ENCODE data around the gene ERV3-1.

Gene ERV3-1

DNA sequence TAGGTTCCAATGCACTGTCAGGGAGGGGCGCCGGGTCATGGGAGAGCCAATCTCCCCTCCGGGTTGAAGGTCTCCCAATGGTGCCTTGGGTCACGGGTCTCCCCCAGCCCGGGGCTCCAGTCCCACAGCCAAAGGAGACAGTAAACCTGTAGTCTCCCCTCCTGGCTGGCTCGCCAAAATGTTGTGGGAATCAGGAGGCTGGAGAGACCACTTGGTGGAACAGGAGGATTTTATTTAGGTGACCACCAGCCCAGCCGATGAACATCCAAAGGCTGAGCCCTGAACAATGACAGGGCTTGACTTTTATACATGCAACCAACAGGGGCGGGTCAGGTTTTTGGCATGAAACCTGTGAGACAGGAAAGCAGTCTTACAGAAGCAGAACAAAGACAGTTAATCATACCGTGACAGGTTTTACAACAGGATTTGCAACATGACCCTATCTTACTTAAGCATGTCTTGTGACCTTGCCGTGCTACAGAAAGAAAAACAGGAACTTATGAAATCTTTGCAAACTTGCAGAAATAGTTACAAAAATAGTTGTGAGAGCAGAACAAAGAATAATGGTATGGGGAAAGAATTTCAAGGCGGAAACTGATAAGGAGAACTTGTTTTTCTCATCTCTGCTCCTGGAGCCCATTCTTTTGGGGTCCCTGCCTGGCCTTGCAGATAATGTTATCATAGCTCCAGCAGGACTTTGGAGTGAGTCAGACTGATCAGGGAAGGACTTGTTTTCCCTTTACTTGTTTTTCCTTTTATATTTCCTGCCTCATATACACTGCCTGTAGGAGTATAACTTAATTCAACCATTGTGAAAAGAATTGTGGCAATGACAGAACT lies 7.1 kb downstream of the ERV3-1 start:
- no peak for TF ChIP-seq EZH2phosphoT487 (IDR thresholded peaks at IDR 0.05; ENCODE audit: low read depth)
- TF ChIP-seq, protein P1, sequence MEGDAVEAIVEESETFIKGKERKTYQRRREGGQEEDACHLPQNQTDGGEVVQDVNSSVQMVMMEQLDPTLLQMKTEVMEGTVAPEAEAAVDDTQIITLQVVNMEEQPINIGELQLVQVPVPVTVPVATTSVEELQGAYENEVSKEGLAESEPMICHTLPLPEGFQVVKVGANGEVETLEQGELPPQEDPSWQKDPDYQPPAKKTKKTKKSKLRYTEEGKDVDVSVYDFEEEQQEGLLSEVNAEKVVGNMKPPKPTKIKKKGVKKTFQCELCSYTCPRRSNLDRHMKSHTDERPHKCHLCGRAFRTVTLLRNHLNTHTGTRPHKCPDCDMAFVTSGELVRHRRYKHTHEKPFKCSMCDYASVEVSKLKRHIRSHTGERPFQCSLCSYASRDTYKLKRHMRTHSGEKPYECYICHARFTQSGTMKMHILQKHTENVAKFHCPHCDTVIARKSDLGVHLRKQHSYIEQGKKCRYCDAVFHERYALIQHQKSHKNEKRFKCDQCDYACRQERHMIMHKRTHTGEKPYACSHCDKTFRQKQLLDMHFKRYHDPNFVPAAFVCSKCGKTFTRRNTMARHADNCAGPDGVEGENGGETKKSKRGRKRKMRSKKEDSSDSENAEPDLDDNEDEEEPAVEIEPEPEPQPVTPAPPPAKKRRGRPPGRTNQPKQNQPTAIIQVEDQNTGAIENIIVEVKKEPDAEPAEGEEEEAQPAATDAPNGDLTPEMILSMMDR (IDR thresholded peaks at IDR 0.05; ENCODE audit: low read depth, low read length) = no peak
- Histone ChIP-seq H4K20me1 (ENCODE audit: insufficient read depth, low read length) (peaks cover 5% of the 10 kb centered on the region; the same call in 1 of the 2 replicates), H3K36me3 (replicated peaks; ENCODE audit: low read depth, low read length) (peaks cover 75% of the 10 kb centered on the region), H3K79me2 (ENCODE audit: low read length) (peaks cover 49% of the 10 kb centered on the region), H3K4me2 (ENCODE audit: low read length) (peak overlapping the region; percentile 40; the same call in 1 of the 2 replicates), H3K4me3 (ENCODE audit: low read length) (no peak overlapping the region; the same call in 1 of the 2 replicates), H3K4me1 (ENCODE audit: low read length) (peaks cover 13% of the 10 kb centered on the region), H2AFZ (ENCODE audit: low read depth, low read length) (no peak overlapping the region), H3K27me3 (ENCODE audit: low read depth, low read length) (no peaks in the 10 kb centered on the region), H3K9ac (ENCODE audit: low read length) (no peak overlapping the region), H3K27ac (ENCODE audit: low read length) (peak overlapping the region; percentile 68), H3K9me3 (ENCODE audit: insufficient read depth, low read length) (peaks cover 25% of the 10 kb centered on the region)

DNA sequence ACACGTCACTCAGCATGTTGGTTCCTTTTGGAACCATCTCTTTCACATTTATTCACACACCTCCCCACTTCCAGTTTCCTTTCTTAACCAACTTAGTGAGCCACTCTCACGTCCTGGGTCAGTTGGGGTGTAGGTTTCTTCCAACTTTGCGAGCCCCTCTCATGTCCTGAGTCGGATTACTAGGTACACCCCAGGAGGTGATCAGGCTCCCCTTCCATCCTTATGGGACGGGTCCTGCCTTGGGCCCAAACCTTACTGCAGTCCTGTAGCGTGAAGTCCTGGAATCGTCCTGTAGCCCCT lies 7.7 kb downstream of the ERV3-1 start:
- no peak overlapping the region for H3K9ac ChIP-seq (ENCODE audit: low read length)
- no peak overlapping the region for H3K4me2 ChIP-seq (ENCODE audit: low read length)
- no peaks in the 10 kb centered on the region for H3K27me3 ChIP-seq (ENCODE audit: low read depth, low read length)
- H3K79me2 ChIP-seq (ENCODE audit: low read length) = peaks cover 43% of the 10 kb centered on the region
- peaks cover 5% of the 10 kb centered on the region; the same call in 1 of the 2 replicates for H4K20me1 ChIP-seq (ENCODE audit: insufficient read depth, low read length)
- H3K9me3 ChIP-seq (ENCODE audit: insufficient read depth, low read length) = peaks cover 25% of the 10 kb centered on the region
- peaks cover 13% of the 10 kb centered on the region for H3K4me1 ChIP-seq (ENCODE audit: low read length)
- peaks cover 70% of the 10 kb centered on the region for H3K36me3 ChIP-seq (replicated peaks; ENCODE audit: low read depth, low read length)
- no peak overlapping the region for H2AFZ ChIP-seq (ENCODE audit: low read depth, low read length)
- TF ChIP-seq, protein P1 (IDR thresholded peaks at IDR 0.05; ENCODE audit: low read depth, low read length) = no peak
- no peak for TF ChIP-seq EZH2phosphoT487 (IDR thresholded peaks at IDR 0.05; ENCODE audit: low read depth)
- H3K27ac ChIP-seq (ENCODE audit: low read length) = peak overlapping the region; percentile 68
- no peak overlapping the region for H3K4me3 ChIP-seq (ENCODE audit: low read length)

- Histone ChIP-seq H3K9ac (ENCODE audit: low read length) (no peak overlapping the region), H3K4me3 (ENCODE audit: low read length) (no peak overlapping the region), H3K4me1 (ENCODE audit: low read length) (peaks cover 13% of the 10 kb centered on the region), H2AFZ (ENCODE audit: low read depth, low read length) (no peak overlapping the region), H3K27me3 (ENCODE audit: low read depth, low read length) (no peaks in the 10 kb centered on the region), H3K27ac (ENCODE audit: low read length) (no peak overlapping the region), H3K4me2 (ENCODE audit: low read length) (no peak overlapping the region), H3K36me3 (replicated peaks; ENCODE audit: low read depth, low read length) (peaks cover 68% of the 10 kb centered on the region), H4K20me1 (ENCODE audit: insufficient read depth, low read length) (peaks cover 5% of the 10 kb centered on the region; the same call in 1 of the 2 replicates), H3K79me2 (ENCODE audit: low read length) (peaks cover 35% of the 10 kb centered on the region), H3K9me3 (ENCODE audit: insufficient read depth, low read length) (peaks cover 22% of the 10 kb centered on the region)
- no peak for TF ChIP-seq EZH2phosphoT487 (IDR thresholded peaks at IDR 0.05; ENCODE audit: low read depth)
- TF ChIP-seq, protein P1 (IDR thresholded peaks at IDR 0.05; ENCODE audit: low read depth, low read length) = no peak
Observed at GRCh38 chr7:64997927-64998391, 8.5 kb downstream of the ERV3-1 start.

DNA sequence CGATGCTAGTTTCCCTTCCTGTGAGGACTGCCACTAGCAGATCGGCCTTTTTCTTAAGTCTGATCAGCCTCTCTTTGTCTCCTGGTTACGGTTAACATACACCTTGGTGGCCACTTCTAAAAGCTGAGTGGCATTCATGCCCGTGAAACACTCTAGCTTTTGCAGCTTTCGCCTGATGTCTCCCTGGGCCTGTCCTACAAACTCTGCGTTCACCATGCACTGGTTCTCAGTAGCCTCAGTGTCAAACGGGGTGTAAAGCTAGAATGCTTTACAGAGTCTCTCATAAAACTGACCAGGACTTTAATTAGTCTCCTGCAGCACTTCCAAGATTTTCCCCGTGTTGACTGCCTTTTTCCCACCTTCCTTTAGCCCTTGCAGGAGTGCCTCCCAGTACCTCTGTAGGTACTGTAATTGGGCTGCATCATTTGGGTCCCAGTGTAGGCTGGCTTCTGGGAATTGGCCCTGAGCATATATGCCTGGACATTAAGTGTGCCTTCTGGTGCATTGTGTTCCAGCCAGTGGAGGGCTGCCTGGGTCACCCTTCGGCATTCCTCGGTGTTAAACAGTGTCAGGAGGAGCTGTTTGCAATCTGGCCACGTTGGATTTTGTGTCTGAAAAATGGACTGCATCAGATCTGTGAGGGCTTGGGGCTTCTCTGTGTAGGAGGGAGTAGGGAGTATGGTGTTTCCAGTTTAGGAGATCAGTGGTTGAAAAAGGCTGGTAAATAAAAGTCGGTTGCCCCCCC lies 9.2 kb downstream of the ERV3-1 start:
- peaks cover 5% of the 10 kb centered on the region; the same call in 1 of the 2 replicates for H4K20me1 ChIP-seq (ENCODE audit: insufficient read depth, low read length)
- H3K9me3 ChIP-seq (ENCODE audit: insufficient read depth, low read length) = peaks cover 22% of the 10 kb centered on the region
- H3K27me3 ChIP-seq (ENCODE audit: low read depth, low read length) = no peaks in the 10 kb centered on the region
- no peak overlapping the region for H3K4me2 ChIP-seq (ENCODE audit: low read length)
- H3K4me1 ChIP-seq (ENCODE audit: low read length) = peaks cover 13% of the 10 kb centered on the region
- peaks cover 68% of the 10 kb centered on the region for H3K36me3 ChIP-seq (replicated peaks; ENCODE audit: low read depth, low read length)
- H3K79me2 ChIP-seq (ENCODE audit: low read length) = peaks cover 29% of the 10 kb centered on the region
- H3K27ac ChIP-seq (ENCODE audit: low read length) = no peak overlapping the region
- H2AFZ ChIP-seq (ENCODE audit: low read depth, low read length) = no peak overlapping the region
- no peak overlapping the region for H3K4me3 ChIP-seq (ENCODE audit: low read length)
- no peak overlapping the region for H3K9ac ChIP-seq (ENCODE audit: low read length)
- TF ChIP-seq, protein P1 (IDR thresholded peaks at IDR 0.05; ENCODE audit: low read depth, low read length) = no peak
- no peak for TF ChIP-seq EZH2phosphoT487 (IDR thresholded peaks at IDR 0.05; ENCODE audit: low read depth)
